GM19452 (cell line): ENCODE measurements around the gene GJE1.
"Not testable (repeated sequence)": the region's sequence is repeated elsewhere in the genome, so short reads cannot be mapped to it uniquely, and the experiment has no call there.

Source experiments
- ATAC-seq: cut with Tn5 transposase; IDR thresholded peaks from one replicate; pipeline ENCODE4 v1.9.1; 2021; ENCODE audit not compliant: unreplicated experiment

Gene GJE1

GRCh38 chr6:142132625-142133024 is at the start of gene GJE1:
GJE1 (plus strand) TSS chr6:142132925; CDS start chr6:142133159, 234 bp downstream.
- no peak for ATAC-seq

- no peak for ATAC-seq
These were observed 44.5 kb upstream of the GJE1 start for GRCh38 chr6:142087950-142088857.

- ATAC-seq: no peak
These were observed 43.9 kb upstream of the GJE1 start for GRCh38 chr6:142088858-142089216.

GRCh38 chr6:142104820-142105219 is 27.9 kb upstream of the GJE1 start:
- ATAC-seq: not testable (repeated sequence)

- ATAC-seq: not testable (repeated sequence)
These were observed 21.9 kb upstream of the GJE1 start for GRCh38 chr6:142110820-142111219.

- ATAC-seq: no peak
These were observed 20.2 kb upstream of the GJE1 start for GRCh38 chr6:142112451-142113061.

GRCh38 chr6:142117366-142117765 is 15.4 kb upstream of the GJE1 start:
- no peak for ATAC-seq

GRCh38 chr6:142118328-142118727 is 14.4 kb upstream of the GJE1 start:
- no peak for ATAC-seq

- no peak for ATAC-seq
These were observed 13.8 kb upstream of the GJE1 start for GRCh38 chr6:142118925-142119324.

GRCh38 chr6:142121342-142121741 is 11.4 kb upstream of the GJE1 start:
- no peak for ATAC-seq

- ATAC-seq: no peak
These were observed 1.9 kb upstream of the GJE1 start for GRCh38 chr6:142130814-142131213.

- no peak for ATAC-seq
These were observed 6.2 kb downstream of the GJE1 start for GRCh38 chr6:142138876-142139275.

GRCh38 chr6:142141531-142141930 is 8.8 kb downstream of the GJE1 start:
- not testable (repeated sequence) for ATAC-seq

GRCh38 chr6:142146828-142147662 is 14.3 kb downstream of the GJE1 start, which contains the start of the genes NMBR and VTA1:
NMBR (minus strand) TSS chr6:142147122; CDS start chr6:142088658, 58,464 bp downstream.
VTA1 (plus strand) TSS chr6:142147263; CDS start chr6:142147288, 25 bp downstream.
- peak; percentile 100 for ATAC-seq

GRCh38 chr6:142152746-142153145 is 20.0 kb downstream of the GJE1 start:
- no peak for ATAC-seq

GRCh38 chr6:142153196-142153595 is 20.5 kb downstream of the GJE1 start:
- ATAC-seq: no peak

GRCh38 chr6:142154336-142154735 is 21.6 kb downstream of the GJE1 start:
- no peak for ATAC-seq

- no peak for ATAC-seq
These were observed 22.4 kb downstream of the GJE1 start for GRCh38 chr6:142155091-142155490.

- ATAC-seq: peak; percentile 59
These were observed 23.4 kb downstream of the GJE1 start for GRCh38 chr6:142155895-142156757.

- ATAC-seq: not testable (repeated sequence)
These were observed 24.0 kb downstream of the GJE1 start for GRCh38 chr6:142156758-142157068.
